ENCODE measurements around the gene MRPL51.
"Not testable (repeated sequence)": the region's sequence is repeated elsewhere in the genome, so short reads cannot be mapped to it uniquely, and the experiment has no call there.

The MRPL51 gene

GRCh38 chr12:6494968-6495367 lies 1.9 kb upstream of the MRPL51 start:
- no peaks in the 10 kb centered on the region for H3K9me3 ChIP-seq (ENCODE audit: control insufficient read depth, low read length)
- H3K4me1 ChIP-seq (ENCODE audit: control insufficient read depth, insufficient read depth, low read length) = peaks cover 14% of the 10 kb centered on the region
- H3K36me3 ChIP-seq (ENCODE audit: control insufficient read depth, insufficient read depth, low read length) = no peaks in the 10 kb centered on the region
- no peaks in the 10 kb centered on the region for H3K27me3 ChIP-seq (ENCODE audit: control insufficient read depth, insufficient read depth, low read length)
- H3K4me3 ChIP-seq (ENCODE audit: low read length) = no peak overlapping the region
- no peak overlapping the region for H3K9ac ChIP-seq (ENCODE audit: low read length)

- Histone ChIP-seq H3K27me3 (ENCODE audit: control insufficient read depth, insufficient read depth, low read length) (no peaks in the 10 kb centered on the region), H3K4me1 (ENCODE audit: control insufficient read depth, insufficient read depth, low read length) (peaks cover 14% of the 10 kb centered on the region), H3K36me3 (ENCODE audit: control insufficient read depth, insufficient read depth, low read length) (no peaks in the 10 kb centered on the region), H3K4me3 (ENCODE audit: low read length) (peak overlapping the region; percentile 99), H3K9ac (ENCODE audit: low read length) (peak overlapping the region; percentile 98), H3K9me3 (ENCODE audit: control insufficient read depth, low read length) (no peaks in the 10 kb centered on the region)
These were observed 1.2 kb upstream of the MRPL51 start for GRCh38 chr12:6494258-6494743.

- Histone ChIP-seq H3K27me3 (ENCODE audit: control insufficient read depth, insufficient read depth, low read length) (no peaks in the 10 kb centered on the region), H3K9ac (ENCODE audit: low read length) (peak within 1 kb of the TSS; percentile 98), H3K36me3 (ENCODE audit: control insufficient read depth, insufficient read depth, low read length) (no peaks in the 10 kb centered on the region), H3K4me1 (ENCODE audit: control insufficient read depth, insufficient read depth, low read length) (peaks cover 14% of the 10 kb centered on the region), H3K4me3 (ENCODE audit: low read length) (peak within 1 kb of the TSS; percentile 99), H3K9me3 (ENCODE audit: control insufficient read depth, low read length) (no peaks in the 10 kb centered on the region)
These were observed 615 bp upstream of the MRPL51 start, which contains the start of gene NCAPD2 for GRCh38 chr12:6493497-6494257. Gene NCAPD2 (plus strand): TSS chr12:6494102. CDS start chr12:6495099, 997 bp downstream.

- not testable (repeated sequence) for H3K4me3 ChIP-seq (ENCODE audit: low read length); H3K36me3 ChIP-seq (ENCODE audit: control insufficient read depth, insufficient read depth, low read length); H3K9ac ChIP-seq (ENCODE audit: low read length); H3K9me3 ChIP-seq (ENCODE audit: control insufficient read depth, low read length); H3K27me3 ChIP-seq (ENCODE audit: control insufficient read depth, insufficient read depth, low read length)
- peaks cover 14% of the 10 kb centered on the region for H3K4me1 ChIP-seq (ENCODE audit: control insufficient read depth, insufficient read depth, low read length)
These were observed 2.4 kb downstream of the MRPL51 start for GRCh38 chr12:6490673-6491072.

DNA sequence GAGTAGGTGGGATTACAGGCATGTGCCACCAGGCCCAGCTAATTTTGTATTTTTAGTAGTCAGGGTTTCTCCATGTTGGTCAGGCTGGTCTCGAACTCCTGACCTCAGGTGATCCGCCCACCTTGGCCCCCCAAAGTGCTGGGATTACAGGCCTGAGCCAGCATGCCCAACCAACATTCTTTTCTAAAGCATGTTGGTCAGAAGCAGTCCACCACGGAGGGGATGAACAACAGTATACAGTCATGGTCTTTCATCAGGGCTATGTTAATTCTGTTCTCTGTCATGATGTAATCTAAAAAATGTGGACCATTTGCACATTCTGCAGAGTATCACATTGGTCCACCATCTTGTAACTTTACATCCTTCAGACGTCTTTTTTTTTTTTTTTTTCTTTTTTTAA lies 3.6 kb downstream of the MRPL51 start:
- Histone ChIP-seq H3K4me1 (ENCODE audit: control insufficient read depth, insufficient read depth, low read length) (peaks cover 8% of the 10 kb centered on the region), H3K4me3 (ENCODE audit: low read length) (no peak overlapping the region), H3K9ac (ENCODE audit: low read length) (no peak overlapping the region), H3K9me3 (ENCODE audit: control insufficient read depth, low read length) (no peaks in the 10 kb centered on the region), H3K36me3 (ENCODE audit: control insufficient read depth, insufficient read depth, low read length) (no peaks in the 10 kb centered on the region), H3K27me3 (ENCODE audit: control insufficient read depth, insufficient read depth, low read length) (no peaks in the 10 kb centered on the region)

DNA sequence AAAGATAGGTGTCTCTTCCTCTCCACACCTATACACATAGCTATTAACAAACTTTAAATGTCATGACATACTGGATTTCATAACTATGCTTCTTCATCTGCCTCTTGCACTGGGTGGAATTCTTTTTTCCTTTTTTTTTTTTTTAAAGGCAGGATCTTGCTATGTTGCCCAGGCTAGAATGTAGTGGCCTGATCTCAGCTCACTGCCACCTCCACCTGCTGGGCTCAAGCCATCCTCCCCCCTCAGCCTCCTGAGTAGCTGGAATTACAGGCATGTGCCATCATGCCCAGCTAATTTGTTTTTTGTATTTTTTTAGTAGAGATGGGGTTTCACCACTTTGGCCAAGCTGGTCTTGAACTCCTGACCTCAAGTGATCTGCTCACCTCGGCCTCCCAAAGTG lies 4.8 kb downstream of the MRPL51 start:
- no peak overlapping the region for H3K9ac ChIP-seq (ENCODE audit: low read length)
- no peaks in the 10 kb centered on the region for H3K36me3 ChIP-seq (ENCODE audit: control insufficient read depth, insufficient read depth, low read length)
- no peaks in the 10 kb centered on the region for H3K9me3 ChIP-seq (ENCODE audit: control insufficient read depth, low read length)
- H3K27me3 ChIP-seq (ENCODE audit: control insufficient read depth, insufficient read depth, low read length) = no peaks in the 10 kb centered on the region
- H3K4me3 ChIP-seq (ENCODE audit: low read length) = no peak overlapping the region
- peaks cover 8% of the 10 kb centered on the region for H3K4me1 ChIP-seq (ENCODE audit: control insufficient read depth, insufficient read depth, low read length)

GRCh38 chr12:6478416-6478815 lies 14.6 kb downstream of the MRPL51 start:
- H3K4me3 ChIP-seq (ENCODE audit: low read length) = no peak overlapping the region
- no peak overlapping the region for H3K9ac ChIP-seq (ENCODE audit: low read length)
- H3K27me3 ChIP-seq (ENCODE audit: control insufficient read depth, insufficient read depth, low read length) = no peaks in the 10 kb centered on the region
- H3K36me3 ChIP-seq (ENCODE audit: control insufficient read depth, insufficient read depth, low read length) = no peaks in the 10 kb centered on the region
- no peaks in the 10 kb centered on the region for H3K9me3 ChIP-seq (ENCODE audit: control insufficient read depth, low read length)
- no peaks in the 10 kb centered on the region for H3K4me1 ChIP-seq (ENCODE audit: control insufficient read depth, insufficient read depth, low read length)

DNA sequence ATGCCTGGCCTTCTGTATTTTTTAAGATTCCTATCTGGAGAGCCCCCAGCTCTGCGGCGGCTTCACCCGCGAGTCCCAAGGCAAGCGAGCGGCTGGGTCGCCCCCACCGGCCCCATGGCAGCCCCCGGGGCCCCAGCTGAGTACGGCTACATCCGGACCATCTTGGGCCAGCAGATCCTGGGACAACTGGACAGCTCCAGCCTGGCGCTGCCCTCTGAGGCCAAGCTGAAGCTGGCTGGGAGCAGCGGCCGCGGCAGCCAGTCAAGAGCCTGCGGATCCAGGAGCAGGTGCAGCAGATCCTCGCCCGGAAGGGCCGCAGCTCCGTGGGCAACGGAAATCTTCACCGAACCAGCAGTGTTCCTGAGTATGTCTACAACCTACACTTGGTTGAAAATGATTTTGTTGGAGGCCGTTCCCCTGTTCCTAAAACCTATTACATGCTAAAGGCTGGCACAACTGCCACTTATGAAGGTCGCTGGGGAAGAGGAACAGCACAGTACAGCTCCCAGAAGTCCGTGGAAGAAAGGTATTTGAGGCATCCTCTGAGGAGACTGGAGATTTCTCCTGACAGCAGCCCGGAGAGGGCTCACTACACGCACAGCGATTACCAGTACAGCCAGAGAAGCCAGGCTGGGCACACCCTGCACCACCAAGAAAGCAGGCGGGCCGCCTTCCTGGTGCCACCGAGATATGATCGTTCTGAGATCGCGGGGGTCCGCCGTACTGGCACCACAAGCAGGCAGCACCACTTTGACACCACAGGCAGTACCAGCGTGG lies 15.3 kb downstream of the MRPL51 start:
- not testable (repeated sequence) for H3K27me3 ChIP-seq (ENCODE audit: control insufficient read depth, insufficient read depth, low read length); H3K36me3 ChIP-seq (ENCODE audit: control insufficient read depth, insufficient read depth, low read length); H3K4me3 ChIP-seq (ENCODE audit: low read length)

DNA sequence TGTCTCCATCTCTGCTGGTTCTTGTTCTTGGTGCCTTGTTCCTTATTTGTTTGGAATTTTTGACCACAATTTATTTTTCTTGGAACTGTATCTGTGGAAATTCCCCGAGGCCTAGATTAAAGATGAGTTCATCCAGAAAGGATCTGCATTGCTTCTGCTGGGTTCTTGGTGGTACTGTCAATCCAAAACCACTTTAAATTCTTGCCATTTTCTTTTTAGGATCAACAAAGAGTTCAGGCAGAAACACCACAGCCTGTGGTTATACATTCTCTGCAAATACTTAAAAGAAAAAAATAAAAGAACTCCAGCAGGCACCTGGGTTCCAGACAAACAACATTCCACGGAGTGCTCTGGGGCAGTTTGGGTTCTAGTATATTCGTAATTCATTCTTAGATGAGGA lies 16.6 kb downstream of the MRPL51 start:
- Histone ChIP-seq H3K9ac (ENCODE audit: low read length) (no peak overlapping the region), H3K27me3 (ENCODE audit: control insufficient read depth, insufficient read depth, low read length) (no peaks in the 10 kb centered on the region), H3K4me3 (ENCODE audit: low read length) (no peak overlapping the region), H3K4me1 (ENCODE audit: control insufficient read depth, insufficient read depth, low read length) (no peaks in the 10 kb centered on the region), H3K36me3 (ENCODE audit: control insufficient read depth, insufficient read depth, low read length) (no peaks in the 10 kb centered on the region), H3K9me3 (ENCODE audit: control insufficient read depth, low read length) (no peaks in the 10 kb centered on the region)

More for the DNA sequence above, 15.3 kb downstream of the MRPL51 start:
- not testable (repeated sequence) for H3K9me3 ChIP-seq (ENCODE audit: control insufficient read depth, low read length); H3K4me1 ChIP-seq (ENCODE audit: control insufficient read depth, insufficient read depth, low read length); H3K9ac ChIP-seq (ENCODE audit: low read length)

- H3K4me3 ChIP-seq (ENCODE audit: low read length); H3K27me3 ChIP-seq (ENCODE audit: control insufficient read depth, insufficient read depth, low read length); H3K9me3 ChIP-seq (ENCODE audit: control insufficient read depth, low read length); H3K9ac ChIP-seq (ENCODE audit: low read length); H3K36me3 ChIP-seq (ENCODE audit: control insufficient read depth, insufficient read depth, low read length); H3K4me1 ChIP-seq (ENCODE audit: control insufficient read depth, insufficient read depth, low read length): not testable (repeated sequence)
These were observed 17.7 kb downstream of the MRPL51 start for GRCh38 chr12:6475233-6475975.

- H3K27me3 ChIP-seq (ENCODE audit: control insufficient read depth, insufficient read depth, low read length) = no peaks in the 10 kb centered on the region
- H3K36me3 ChIP-seq (ENCODE audit: control insufficient read depth, insufficient read depth, low read length) = no peaks in the 10 kb centered on the region
- no peak overlapping the region for H3K9ac ChIP-seq (ENCODE audit: low read length)
- H3K9me3 ChIP-seq (ENCODE audit: control insufficient read depth, low read length) = no peaks in the 10 kb centered on the region
- H3K4me1 ChIP-seq (ENCODE audit: control insufficient read depth, insufficient read depth, low read length) = peaks cover 14% of the 10 kb centered on the region
- no peak overlapping the region for H3K4me3 ChIP-seq (ENCODE audit: low read length)
These were observed 20.6 kb downstream of the MRPL51 start for GRCh38 chr12:6472491-6472890.

- no peak overlapping the region for H3K9ac ChIP-seq (ENCODE audit: low read length)
These were observed 21.1 kb downstream of the MRPL51 start for GRCh38 chr12:6471989-6472360.

More at GRCh38 chr12:6471989-6472360, 21.1 kb downstream of the MRPL51 start:
- Histone ChIP-seq H3K27me3 (ENCODE audit: control insufficient read depth, insufficient read depth, low read length) (no peaks in the 10 kb centered on the region), H3K4me3 (ENCODE audit: low read length) (no peak overlapping the region), H3K4me1 (ENCODE audit: control insufficient read depth, insufficient read depth, low read length) (peaks cover 14% of the 10 kb centered on the region), H3K36me3 (ENCODE audit: control insufficient read depth, insufficient read depth, low read length) (no peaks in the 10 kb centered on the region), H3K9me3 (ENCODE audit: control insufficient read depth, low read length) (no peaks in the 10 kb centered on the region)

Measured in mucosa of stomach (tissue), 1 donor.